Glomerular endothelial cell (primary cell): ENCODE measurements around the gene ZKSCAN4. TPM values are rescaled to one million over a fixed set of nuclear protein-coding genes. Genes with fewer than 3 reads are reported as not detected.

Source experiments
- DNase-seq: peaks from one replicate; pipeline ENCODE4 v3.0.0-alpha.2; 2011; ENCODE audit warnings: low read depth, low spot score; ENCODE audit errors: extremely low read depth
- total RNA-seq: library from RNA; depleted of rRNA; stranded (reverse); fragments of >200 nt; gene quantifications from 2 replicates; pipeline ENCODE4 v1.2.3, GENCODE V29; 2015

ZKSCAN4 gene
- 3.9 and 4.0 TPM in 2 replicates for total RNA-seq

GRCh38 chr6:28252009-28252975, at the start of gene ZKSCAN4:
Gene ZKSCAN4, minus strand, starts transcription at chr6:28252269. Its CDS starts 289 bp downstream, at chr6:28251980.
- peak; percentile 74 for DNase-seq

DNA sequence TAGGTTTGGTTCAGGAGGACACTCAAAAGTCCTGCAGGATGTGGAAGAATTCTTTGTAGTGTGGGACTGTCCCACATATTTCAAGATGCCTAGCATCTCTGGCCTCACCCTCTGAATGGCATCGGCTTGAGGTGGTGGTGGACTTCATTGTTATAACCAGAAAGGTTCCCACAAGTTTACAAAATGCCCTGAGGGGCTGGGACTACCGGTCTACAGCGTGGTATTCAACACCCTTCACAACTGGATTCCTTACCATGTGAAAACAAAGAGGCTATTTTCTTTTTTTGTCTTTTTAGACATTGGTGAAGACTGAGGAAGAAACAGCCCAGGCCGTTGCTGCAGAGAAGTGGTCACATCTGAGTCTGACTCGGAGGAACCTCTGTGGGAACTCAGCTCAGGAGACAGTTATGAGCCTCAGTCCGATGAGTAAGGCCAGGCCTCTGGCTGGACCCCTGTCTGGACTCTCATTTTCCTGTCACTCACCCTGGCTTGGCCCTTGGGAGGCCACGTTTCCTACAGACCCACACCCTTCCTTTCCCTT, 44.5 kb upstream of the ZKSCAN4 start:
- no peak for DNase-seq

DNA sequence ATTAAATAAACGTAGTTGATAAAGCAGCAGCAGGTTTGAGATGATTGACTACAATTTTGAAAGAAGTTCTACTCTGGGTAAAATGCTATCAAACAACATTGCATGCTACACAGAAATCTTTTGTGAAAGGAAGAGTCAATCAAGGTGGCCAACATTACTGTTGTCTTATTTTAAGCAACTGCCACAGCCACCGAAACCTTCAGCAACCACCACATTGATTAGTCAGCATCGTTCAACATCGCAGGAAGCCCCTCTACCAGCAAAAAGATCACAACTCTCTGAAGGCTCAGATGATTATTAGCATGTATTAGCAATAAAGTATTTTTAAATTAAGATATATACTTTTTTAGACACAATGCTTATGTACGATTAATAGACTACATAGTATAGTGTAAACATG, 43.3 kb upstream of the ZKSCAN4 start:
- DNase-seq: no peak

DNA sequence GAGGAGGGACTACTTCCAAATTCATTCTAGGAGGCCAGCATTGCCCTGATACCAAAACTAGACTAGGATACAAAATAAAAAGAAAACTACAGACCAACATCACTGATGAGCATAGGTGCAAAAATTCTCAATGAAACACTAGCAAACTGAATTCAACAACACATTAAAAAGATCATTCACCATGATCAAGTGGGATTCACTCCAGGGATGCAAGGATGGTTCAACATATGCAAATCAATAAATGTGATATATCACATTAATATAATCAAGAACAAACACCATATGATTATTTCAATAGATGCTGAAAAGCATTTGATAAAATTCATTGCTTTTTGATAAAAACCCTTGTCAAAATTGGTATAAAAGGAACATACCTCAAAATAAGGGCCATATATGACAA, 39.5 kb upstream of the ZKSCAN4 start:
- no peak for DNase-seq

DNA sequence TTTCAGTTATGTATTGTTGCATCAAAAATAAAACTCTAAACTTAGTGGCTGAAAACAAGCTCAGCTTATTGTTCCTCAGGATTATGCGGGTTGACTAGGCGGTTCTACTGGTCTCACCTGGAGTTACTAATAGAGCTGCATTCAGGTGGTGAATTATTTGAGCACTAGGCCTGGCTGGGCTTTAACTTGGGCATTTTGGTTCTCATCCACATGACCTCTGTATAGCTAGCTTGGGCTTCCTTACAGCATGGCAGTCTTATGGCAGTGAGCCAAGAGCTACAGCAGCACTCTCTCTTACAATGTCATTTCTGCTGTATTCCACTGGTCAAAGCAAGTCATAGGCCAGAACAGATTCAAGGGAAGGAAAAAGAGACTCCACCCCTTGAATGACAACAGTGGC, 30.9 kb upstream of the ZKSCAN4 start:
- no peak for DNase-seq

DNA sequence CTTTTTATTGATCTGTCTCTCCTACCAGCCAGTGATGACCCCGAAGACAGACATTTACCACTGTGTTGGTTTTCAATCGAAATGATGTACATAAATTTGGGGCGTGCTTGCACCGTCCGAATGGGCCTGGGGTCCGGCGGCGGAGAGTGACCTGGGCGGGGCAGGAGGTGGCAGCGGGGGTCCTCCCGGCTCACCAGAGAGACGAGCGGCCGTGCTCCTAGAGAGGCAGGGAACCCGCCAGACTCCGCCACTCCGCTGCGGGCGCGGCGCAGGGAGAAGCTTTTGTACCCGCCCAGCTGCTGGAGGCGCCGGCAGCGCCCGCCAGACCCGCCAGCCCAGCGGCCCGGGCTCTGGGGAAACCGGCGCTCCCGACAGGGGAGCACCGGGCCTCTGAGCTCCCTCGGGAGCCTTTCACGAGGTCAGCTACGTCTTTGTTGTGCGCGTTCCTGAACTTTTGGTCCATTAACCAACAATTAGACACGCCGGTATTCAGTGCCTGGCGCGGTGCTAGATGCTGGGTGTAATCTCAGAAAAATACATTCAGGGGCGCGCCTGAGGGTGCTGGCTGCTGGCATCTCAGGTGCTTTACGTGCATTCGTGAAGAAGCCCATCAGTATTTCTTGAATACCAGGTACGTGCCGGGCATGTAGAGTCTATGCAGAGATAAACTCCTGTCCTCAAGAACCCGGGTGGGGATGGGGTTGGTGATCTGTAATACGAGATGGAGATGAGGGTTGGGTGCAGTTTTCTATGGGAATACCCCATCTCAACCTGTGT, 29.4 kb upstream of the ZKSCAN4 start, which contains the start of gene PGBD1:
PGBD1 (plus strand) TSS at position 285 of the 777 bp plus-strand sequence. CDS start 2,242 bp downstream, outside the sequence.
- DNase-seq: no peak

- DNase-seq: no peak
Observed at GRCh38 chr6:28280595-28281287, 28.7 kb upstream of the ZKSCAN4 start.

DNA sequence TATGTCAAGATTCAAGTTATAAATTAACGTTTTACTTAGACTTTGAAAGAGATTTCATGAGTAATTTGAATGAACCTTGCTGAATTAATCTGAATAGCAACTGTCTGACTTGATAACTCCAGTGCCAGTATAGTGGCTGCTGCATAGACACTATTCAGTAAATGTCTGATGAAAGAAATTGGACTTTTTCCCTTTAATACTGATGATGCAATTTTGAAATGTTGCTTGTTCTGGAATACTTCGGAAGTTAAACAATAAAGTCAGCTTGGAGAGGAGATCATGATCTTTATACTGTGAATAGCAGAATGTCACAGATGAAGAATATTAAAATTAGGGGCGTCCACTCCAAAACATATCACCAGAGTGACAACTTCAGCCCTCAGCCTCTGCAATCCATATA, 25.7 kb upstream of the ZKSCAN4 start:
- DNase-seq: no peak

- no peak for DNase-seq
Observed at GRCh38 chr6:28274888-28275287, 22.8 kb upstream of the ZKSCAN4 start.

DNA sequence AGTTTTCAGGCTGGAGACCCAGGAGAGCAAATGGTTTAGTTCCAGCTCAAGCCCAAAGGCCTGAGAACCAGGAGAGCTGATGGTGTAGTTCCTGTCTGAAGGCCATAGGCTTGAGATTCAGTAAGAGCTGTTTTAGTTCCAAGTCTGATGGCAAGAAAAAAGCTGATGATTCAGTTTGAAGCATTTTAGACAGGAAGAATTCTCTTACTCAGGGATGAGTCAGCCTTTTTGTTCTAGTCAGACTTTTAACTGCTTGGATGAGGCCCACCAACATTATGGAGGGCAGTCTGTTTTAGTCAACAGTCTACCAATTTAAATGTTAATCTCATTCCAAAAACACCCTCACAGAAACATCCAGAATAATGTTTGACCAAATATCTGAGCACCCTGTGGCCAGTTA, 17.4 kb upstream of the ZKSCAN4 start:
- peak; percentile 67 for DNase-seq

DNA sequence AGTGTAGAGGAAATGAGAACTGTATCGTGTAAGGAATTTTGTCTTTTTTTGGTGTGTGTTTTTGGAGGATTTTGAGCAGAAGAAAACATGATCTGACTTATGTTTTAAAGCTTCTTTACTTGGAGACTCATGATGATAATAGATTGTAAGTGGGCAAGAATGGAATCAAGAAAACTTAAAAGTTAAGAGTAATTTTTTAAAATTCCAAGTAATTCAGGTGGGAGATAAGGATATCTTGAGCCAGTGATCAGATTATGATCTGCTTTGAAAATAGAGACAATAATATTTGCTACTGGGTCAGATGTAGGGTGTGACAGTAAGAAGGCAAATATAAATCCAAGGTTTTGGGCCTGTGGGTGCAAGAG, 15.6 kb upstream of the ZKSCAN4 start:
- DNase-seq: no peak

DNA sequence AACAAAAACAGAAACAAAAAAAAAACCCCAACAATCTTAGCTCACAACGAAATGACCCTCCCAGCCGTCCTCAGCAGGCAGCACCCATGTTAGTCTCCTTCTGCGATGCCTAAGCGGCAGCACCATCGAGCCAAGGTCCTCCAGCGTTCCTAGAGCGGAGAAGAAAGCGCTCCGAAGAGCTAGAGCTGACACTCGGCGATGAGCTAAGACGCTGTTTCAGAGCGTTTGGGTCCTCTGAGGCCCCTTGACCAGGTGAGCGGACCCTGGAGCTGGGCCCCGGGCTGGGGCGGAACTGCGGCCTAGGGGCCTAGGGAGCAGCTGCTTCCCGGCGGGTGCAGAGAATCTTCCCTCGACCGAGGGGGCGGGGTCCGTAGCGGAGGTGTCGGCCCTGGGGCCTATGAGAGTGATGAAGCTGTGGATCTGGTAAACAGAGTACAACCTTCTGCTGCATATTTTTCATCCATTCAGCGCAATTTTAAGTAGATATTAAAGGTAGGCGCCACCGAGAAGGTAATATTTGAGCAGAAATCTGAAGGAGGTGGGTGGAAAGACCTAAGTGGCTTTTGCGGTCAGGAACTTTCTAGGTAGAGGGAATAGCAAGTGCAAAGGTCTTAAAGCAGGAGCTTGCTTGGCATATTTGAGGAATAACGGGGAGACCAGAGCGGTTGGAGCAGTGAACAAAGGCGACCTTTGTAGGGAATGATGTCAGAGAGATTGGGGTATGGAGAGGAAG, 15.1 kb upstream of the ZKSCAN4 start, which contains the start of gene ZSCAN26:
ZSCAN26 (plus strand) TSS at position 182 of the 733 bp plus-strand sequence. CDS start 4,777 bp downstream, outside the sequence.
- peak; percentile 58 for DNase-seq

DNA sequence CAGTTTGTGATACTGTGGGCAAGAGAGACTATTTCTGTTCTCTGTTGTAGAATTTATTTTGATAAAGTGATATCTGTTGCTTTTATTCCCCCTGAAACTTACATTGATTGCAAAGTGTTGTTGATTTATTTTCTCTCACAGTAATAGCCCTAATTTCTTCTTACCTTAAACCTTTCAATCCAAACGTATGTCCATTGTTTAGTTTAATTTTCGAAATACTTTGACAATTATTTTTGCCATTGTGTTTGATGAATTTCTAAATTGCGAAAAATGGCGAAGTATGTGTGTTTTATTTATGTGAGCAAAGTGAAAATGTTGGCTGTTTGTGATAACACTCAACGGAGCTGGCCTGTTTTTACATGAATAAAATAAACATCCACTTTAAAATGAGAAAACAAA, 14.5 kb upstream of the ZKSCAN4 start:
- no peak for DNase-seq

DNA sequence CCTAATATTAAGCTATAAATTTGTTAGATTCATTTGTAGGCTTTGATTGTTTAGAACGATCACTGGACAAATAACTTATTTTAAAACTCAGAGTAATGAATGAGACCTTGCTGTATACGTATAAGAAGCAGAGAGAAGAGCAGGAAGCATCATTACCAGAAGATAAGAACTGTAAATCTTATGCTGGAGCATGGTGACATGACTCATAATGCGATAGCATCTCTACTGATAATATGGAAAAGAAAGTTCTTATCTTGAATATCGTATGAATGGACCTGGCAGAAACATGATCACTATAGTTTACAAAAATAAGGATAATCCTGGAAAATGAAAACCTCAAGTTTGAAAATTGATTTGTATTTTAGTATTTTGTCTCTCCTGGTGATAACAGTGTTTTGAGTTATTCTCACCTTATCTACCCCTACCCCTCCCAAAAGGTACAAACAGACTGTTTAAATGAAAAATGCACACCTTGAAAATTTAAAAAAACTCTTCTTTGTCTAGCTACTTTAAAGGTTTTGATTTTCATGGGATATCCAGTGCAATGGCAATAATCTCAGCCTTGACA, 12.8 kb upstream of the ZKSCAN4 start:
- DNase-seq: no peak

GRCh38 chr6:28263922-28264321, 11.9 kb upstream of the ZKSCAN4 start:
- DNase-seq: no peak

DNA sequence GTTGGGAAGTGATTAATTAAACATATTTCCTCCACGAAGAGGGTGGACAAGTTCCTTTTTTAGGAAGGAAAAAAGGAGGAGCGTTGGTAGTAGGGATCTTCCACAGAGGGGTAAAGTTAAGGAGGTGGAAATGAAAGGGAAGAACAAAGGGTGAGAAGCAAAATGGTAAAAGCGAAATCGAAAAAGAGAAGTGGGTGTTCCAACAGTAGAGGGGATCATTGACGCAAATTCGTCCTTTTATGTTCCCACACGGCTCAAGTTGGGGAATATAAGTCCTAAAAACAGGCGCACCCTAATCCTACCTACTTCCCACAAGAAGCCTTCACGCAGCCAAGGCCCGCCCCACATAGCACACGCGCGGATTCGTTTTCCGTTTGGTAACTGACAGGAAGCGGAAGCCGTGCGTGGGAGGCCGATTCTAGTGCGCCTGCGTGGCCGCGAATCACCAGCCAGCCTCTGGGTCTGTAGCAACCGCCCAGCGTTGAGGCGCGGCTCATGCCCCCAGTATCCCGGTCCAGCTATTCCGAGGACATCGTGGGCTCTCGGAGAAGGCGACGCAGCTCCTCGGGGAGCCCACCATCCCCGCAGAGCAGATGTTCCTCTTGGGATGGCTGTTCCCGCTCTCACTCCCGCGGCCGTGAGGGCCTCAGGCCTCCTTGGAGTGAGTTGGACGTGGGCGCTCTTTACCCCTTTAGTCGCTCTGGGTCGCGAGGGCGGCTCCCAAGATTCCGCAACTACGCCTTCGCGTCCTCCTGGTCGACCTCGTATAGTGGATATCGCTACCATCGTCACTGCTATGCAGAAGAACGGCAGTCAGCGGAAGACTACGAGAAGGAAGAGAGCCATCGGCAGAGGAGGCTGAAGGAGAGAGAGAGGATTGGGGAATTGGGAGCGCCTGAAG, 7.1 kb upstream of the ZKSCAN4 start, which contains the start of gene NKAPL:
NKAPL (plus strand) TSS at position 421 of the 901 bp plus-strand sequence; CDS start at position 496, 75 bp downstream.
- no peak for DNase-seq

DNA sequence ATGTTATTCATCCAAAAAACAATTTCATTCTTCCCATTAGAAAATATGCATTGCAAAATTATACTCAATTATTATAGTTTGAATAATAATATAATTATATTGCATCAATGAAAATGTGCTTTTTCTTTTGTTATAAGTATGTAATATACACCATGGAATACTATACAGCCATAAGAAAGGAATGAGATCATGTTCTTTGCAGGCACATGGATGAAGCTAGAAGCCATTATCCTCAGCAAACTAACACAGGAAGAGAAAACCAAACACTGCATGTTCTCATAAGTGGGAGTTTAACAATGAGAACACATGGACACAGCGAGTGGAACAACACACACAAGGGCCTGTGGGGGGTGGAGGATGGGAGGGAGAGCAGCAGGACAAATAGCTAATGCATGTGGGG, 5.0 kb upstream of the ZKSCAN4 start:
- no peak for DNase-seq

DNA sequence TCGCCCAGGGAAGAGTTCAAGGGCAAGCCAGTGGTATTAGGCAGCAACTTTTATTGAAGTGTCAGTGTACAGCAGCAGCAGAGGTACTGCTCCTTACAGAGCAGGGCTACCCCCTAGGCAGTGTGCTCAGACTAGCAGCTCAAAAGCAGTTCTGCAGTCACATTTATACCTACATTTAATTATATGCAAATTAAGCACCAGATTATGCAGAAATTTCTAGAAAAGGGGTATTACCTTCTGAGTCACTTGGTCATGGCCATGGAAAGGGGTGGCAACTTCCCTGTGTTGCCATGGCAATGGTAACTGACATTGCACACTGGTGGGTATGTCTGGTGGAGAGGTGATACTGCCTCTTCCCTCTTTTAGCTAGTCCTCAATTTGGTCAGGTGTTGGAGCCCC, 2.1 kb upstream of the ZKSCAN4 start:
- no peak for DNase-seq

DNA sequence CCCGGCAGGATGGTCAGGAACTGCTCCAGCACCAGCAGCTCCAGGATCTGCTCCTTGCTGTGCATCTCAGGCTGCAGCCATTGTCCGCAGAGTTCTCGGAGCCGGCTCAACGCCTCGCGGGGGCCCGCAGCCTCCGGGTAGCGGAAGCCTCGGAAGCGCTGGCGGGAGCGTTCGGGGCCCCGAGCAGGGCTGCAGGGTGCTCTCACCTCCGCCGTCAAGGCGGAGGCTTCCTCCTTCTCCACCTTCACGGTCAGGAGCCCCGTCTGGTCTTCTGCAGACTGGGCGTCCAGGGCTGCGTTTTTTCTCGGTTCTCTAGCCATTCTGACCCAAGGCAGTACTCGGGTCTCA, 434 bp downstream of the ZKSCAN4 start:
- no peak for DNase-seq
